NCI-H2107 treated with DMSO at 0.1 percent for 48 hours (cell line): Measurements from ENCODE around the gene RAD51B.

Experiments used
- DNase-seq: peaks from one replicate; lab custom pipeline; 2025; ENCODE audit not compliant: unreplicated experiment; lab: John Stamatoyannopoulos, UW

RAD51B gene

DNA sequence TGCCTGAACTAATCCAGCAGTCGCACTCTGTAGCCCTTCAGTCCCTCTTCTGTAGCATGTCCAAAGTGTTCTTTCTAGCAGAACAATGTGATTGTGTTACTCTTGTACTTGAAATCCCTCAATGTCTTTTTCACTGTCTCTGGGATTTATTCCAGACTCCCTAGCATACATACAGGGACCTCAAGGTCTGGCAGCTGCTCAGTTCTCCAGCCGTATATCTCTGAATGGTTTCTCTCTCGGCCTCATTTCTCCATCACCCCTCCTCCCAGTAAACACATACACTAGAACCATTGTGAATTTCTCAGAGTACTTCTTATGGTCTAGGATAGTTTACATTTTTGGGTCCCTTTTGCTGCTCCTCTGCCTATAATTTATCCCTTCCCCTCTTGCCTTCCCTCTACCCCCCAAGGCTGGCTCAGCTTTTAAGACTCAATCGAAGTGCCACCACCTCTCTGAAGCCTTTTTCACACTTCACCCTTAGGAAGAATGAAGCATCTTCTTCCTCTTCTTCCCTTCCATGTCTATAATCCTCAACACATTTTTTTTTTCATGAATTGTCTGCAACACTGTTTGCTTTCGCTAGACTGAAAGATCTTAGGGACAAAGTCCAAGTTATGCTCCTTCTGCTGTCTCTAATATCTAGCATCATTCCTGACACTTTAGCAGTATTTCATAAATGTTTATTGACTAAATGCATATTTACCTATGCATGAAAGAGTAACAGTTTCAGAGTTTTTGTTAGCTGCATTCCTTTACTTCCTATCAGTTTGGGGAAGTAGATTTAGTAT, 527.2 kb downstream of the RAD51B start:
- no peak for DNase-seq

DNA sequence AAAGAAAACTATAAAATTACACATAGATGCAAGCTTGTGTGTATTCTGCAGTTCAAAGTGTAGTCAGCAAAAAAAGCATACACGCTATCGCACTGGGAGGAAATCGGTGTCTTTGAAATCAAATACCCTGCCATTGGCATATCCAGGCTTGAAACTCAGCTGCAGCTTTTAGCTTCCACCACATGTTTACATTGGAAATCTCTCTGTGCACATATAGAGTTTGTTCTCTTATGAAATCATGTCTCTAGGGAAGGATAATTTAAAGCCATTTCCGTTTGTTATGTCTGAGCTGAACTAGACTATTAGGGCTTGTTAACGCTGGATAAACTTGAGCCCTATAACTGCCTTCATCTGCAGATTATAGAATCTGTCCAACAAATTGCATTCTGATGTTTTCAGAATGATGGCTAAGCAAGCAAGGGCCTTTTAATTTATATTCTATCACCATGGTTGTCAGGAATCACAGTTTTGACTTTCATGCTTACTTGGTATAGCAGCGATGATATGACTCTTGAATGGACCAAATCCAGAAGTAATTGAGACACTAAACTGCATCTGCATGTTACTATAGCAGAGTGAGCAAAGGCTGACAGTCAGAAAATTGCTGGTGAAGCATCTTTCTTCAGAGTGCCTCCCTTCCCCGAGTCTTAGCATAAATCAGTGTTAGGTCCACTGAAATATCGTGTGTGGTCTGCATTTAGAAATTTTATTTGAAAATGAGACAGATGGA, 530.5 kb downstream of the RAD51B start:
- peak; percentile 89 for DNase-seq

DNA sequence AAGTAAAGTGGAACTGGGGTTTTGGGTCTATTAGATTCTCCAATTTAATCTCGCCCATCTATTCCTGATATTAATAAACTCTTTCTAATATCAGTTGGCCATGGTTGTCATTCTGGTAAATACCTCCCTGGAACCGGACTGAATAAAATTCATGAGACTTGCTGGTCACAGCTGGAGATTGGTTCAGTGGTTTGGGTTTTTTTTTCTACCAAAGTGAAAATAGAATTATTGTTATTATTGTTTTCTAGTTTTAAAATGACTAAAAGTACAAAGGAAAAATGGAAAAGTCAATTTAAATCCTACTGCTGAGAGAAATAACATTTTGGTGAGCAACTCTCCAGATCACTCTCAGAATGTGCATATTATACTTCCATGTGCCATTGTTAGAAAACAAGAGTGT, 535.8 kb downstream of the RAD51B start:
- no peak for DNase-seq

DNA sequence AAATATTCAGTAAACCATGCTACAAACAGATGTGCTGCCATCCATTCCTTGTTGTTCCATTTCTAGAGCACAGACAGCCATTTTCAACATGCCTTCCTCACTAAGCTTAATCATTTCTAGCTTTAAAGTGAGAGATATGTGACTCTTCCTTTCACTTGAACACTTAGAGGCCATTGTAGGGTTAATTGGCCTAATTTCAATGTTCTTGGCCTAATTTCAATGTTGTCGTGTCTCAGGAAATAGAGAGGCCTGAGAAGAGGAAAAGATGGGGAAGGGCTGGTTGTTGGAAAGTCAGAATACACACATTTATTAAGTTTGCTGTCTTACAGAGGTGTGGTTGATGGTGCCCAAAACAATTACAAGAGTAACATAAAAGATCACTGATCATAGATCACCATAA, 538.2 kb downstream of the RAD51B start:
- DNase-seq, result no peak

DNA sequence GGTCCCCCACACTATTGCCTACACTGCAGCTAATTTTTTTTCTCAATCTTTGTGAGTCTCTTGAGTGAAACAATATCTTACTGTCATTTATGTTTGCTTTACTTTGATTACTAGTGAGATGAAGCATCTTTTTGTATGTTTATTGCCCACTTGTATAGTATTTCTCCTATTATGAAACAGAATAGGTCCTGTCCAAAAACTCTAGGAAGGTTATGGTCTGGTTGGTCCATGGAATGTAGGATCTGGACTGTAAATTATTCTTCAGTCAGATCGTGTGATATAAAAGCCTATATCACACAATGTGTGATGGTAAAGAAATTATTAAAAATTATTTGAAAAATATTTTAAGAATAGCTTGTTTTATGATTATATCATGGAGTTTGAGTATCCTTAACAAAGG, 538.9 kb downstream of the RAD51B start:
- DNase-seq, result no peak

DNA sequence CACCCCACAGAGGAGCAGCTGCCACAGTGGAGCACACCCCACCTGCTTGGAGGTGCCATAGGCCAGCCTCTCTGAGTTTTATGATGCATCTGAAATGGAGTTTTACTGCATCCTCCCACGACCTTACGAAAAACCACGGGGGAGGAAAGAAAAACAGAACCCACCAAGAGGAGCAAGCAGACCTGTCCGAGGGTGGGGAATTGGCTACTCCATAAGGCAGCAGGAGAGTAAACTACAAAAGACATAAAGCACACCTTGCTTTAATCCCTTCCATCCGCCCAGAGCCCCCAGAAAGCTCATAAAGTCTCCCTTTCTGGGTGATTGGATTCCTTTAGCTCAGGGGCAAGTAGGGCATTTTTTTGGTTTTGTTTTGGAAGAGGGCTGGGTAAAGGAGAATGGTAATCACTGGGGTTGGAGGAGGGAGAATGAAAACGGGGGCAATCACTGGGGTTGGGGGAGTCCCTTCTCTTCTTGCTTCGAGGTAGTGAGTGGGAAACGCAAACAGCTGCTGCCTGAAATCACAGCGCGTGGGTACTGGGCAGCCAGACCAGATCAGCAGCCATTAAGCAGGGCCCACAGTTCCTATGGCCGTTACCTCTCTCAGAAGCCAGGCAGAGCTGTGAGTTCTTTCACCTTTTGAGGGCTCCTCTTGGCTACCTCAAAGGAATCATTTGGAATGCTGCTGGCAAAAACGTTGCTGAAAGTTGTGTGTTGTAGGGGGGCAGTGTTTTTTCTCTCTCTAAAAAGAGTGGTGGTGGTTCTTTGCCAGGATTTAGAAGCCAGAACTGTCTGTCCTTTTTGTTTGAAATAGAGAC, 539.6 kb downstream of the RAD51B start:
- DNase-seq, result no peak

GRCh38 chr14:68359837-68360552, 540.4 kb downstream of the RAD51B start:
- no peak for DNase-seq

DNA sequence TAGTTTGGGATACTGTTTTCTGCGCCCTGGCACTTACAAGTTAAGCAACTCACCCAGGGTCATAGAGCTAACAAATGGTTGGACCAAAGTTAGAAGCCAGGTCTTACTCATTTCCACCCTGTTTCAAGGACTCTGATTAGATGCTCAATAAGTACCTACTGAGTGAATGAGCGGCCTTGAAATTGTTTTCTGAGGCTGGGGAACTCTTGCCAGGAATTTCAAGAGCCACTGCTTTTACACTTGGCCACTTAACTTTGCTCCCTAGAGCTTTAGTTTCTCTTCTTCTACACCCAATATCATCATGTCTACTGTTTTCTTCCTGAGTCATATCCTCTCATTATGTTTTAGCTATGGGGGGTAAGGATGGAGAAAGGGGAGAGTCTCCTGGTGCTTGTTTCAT, 541.7 kb downstream of the RAD51B start:
- DNase-seq, result no peak

DNA sequence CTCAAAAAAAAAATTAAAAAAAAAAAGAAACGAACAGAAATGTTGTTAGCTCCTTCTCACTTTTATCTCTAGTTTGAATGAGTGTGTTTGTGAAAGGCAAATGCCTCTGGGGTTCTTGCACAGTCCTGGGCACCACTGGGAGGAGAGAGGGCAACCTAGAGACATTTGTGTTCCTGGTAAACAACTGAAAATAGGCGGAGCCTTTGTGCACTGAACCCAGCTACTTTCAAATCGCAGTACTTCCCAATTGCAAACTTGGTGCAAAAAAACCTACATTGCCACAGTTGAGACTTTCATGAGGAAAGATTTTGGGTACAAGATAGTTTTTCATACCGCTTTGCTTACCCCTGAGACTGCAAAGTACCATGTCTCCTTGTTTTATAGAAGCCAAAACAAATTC, 543.3 kb downstream of the RAD51B start:
- DNase-seq, result no peak

DNA sequence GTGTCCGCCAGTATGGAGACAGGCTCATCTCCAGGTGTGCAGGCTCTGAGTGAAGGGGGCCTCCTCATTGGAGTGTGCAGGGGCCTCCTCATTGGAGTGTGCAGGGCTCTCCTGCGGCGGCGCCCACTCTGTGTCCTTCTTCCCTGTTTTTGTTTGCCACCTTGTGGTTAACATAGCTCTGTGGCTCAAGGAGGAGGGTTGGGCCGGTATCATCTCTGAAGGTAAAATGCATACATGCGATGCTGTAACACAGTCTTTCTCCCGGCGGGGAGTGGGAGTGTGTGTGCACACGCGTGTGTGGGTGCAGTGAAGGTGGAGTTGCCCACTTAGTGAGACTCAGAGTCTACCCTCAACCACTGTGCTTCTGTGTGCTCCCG, 543.9 kb downstream of the RAD51B start:
- no peak for DNase-seq

GRCh38 chr14:68363843-68364767, 544.5 kb downstream of the RAD51B start:
- no peak for DNase-seq

- no peak for DNase-seq
Observed at GRCh38 chr14:68364792-68365192, 545.2 kb downstream of the RAD51B start.

GRCh38 chr14:68365228-68365627, 545.6 kb downstream of the RAD51B start:
- DNase-seq, result no peak

GRCh38 chr14:68366656-68367055, 547.1 kb downstream of the RAD51B start:
- DNase-seq, result no peak

DNA sequence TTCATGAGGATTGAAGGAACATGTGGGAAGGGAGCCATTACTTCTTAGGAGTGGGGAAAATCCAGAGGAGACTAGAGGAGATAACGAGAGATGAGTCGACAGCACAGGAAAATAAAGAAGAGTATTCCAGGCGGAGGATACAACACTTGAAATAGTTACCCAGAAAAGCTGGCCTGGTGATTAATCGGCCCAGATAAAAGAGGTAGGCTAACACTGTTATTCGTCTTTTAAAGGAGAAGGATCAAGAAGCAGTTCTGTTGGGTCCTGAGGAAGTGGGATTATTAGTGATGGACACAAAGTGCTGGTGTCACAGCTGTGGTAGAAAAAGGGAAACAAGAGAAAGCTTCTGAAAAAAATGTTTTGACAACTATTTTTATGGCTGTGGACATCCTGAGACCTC, 548.0 kb downstream of the RAD51B start:
- DNase-seq, result no peak

DNA sequence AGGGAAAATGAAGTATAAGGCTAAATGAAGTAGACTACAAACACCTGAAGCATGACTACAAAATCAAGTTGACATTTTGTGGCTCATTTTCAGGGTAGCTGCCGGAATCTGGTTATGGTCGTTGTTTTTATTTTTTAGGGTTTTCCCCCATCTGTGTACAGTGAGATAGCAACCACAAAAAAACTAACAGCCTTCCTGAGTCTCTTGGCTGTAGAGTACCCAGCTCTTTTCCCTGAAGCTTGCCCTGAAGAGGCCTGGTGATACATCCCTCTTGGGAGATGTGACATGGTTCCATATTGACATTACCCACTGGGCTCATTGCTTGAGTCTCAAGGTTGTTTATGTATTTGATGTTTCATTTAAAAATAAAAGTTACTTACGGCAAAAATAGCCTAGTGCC, 549.3 kb downstream of the RAD51B start:
- DNase-seq, result no peak

GRCh38 chr14:68369281-68370056, 549.9 kb downstream of the RAD51B start:
- no peak for DNase-seq

- DNase-seq, result no peak
Observed at GRCh38 chr14:68370057-68370360, 550.4 kb downstream of the RAD51B start.

- DNase-seq, result no peak
Observed at GRCh38 chr14:68372368-68372767, 552.8 kb downstream of the RAD51B start.
